CD14-positive monocyte (primary cell): ENCODE measurements around the gene GDI2. TPM values are rescaled to one million over a fixed set of nuclear protein-coding genes. Genes with fewer than 3 reads are reported as not detected.

Experiments
- DNase-seq, 3 donors: peaks; one replicate each; pipeline ENCODE4 v3.0.0-alpha.2; 2011 to 2022
- H2AFZ ChIP-seq: 2 replicates; pipeline ENCODE4 v1.6.0; 2012; ENCODE audit warnings: mild to moderate bottlenecking, low read depth, low read length, inconsistent platforms; ENCODE audit not compliant: insufficient read depth, poor library complexity, severe bottlenecking
- H3K27ac ChIP-seq, 2 donors: 1 replicate in 1 of 2; 2 replicates in 1 of 2; pipeline ENCODE4 v1.5.1; 2012 to 2013; ENCODE audit warnings: low read length in 2 of 2, control low read depth in 1 of 2, inconsistent platforms in 1 of 2, low read depth in 1 of 2, mild to moderate bottlenecking in 1 of 2
- H3K27me3 ChIP-seq, 2 donors: one replicate each; pipeline versions ENCODE4 v1.6.0 to v1.6.1; 2011 to 2013; ENCODE audit warnings: low read length in 2 of 2; ENCODE audit not compliant: control insufficient read depth in 2 of 2, insufficient read depth in 2 of 2
- H3K36me3 ChIP-seq, 2 donors: replicated peaks in 1 of 2; 1 replicate in 1 of 2; 2 replicates in 1 of 2; pipeline versions ENCODE4 v1.5.1 to v1.6.1; 2012 to 2013; ENCODE audit warnings: low read length in 2 of 2, control low read depth in 1 of 2, inconsistent platforms in 1 of 2, mild to moderate bottlenecking in 1 of 2; ENCODE audit not compliant: insufficient read depth in 2 of 2, control insufficient read depth in 1 of 2
- H3K4me1 ChIP-seq, 2 donors: 1 replicate in 1 of 2; 2 replicates in 1 of 2; pipeline versions ENCODE4 v1.5.1 to v1.6.1; 2012 to 2013; ENCODE audit warnings: low read length in 2 of 2, control low read depth in 1 of 2, inconsistent platforms in 1 of 2, mild to moderate bottlenecking in 1 of 2, moderate library complexity in 1 of 2; ENCODE audit not compliant: insufficient read depth in 2 of 2, control insufficient read depth in 1 of 2
- H3K4me2 ChIP-seq: replicated peaks from 2 replicates; pipeline ENCODE3; 2012; ENCODE audit warnings: low read length, moderate library complexity, mild to moderate bottlenecking; ENCODE audit not compliant: poor library complexity, severe bottlenecking; ENCODE audit errors: extremely low read depth
- H3K4me3 ChIP-seq, 3 experiments: fragments of 200-600 bp in 1 of 3; sonication (generic) in 1 of 3; replicated peaks in 1 of 3; 1 replicate in 2 of 3; 2 replicates in 1 of 3; pipeline ENCODE4 v1.5.1; 2011 to 2013; ENCODE audit warnings: low read length in 3 of 3, mild to moderate bottlenecking in 3 of 3, control low read depth in 2 of 3, low read depth in 2 of 3, inconsistent platforms in 1 of 3, moderate library complexity in 1 of 3
- H3K79me2 ChIP-seq: 2 replicates; pipeline ENCODE4 v1.6.0; 2012; ENCODE audit warnings: mild to moderate bottlenecking, control low read depth, inconsistent platforms, low read length, moderate library complexity; ENCODE audit not compliant: insufficient read depth
- H3K9ac ChIP-seq: 2 replicates; pipeline ENCODE4 v1.6.0; 2017; ENCODE audit warnings: low read length, mild to moderate bottlenecking; ENCODE audit not compliant: insufficient read depth, poor library complexity, severe bottlenecking
- H3K9me3 ChIP-seq, 2 donors: replicated peaks in 1 of 2; 1 replicate in 1 of 2; 2 replicates in 1 of 2; pipeline versions ENCODE4 v1.5.1 to v1.6.1; 2012 to 2013; ENCODE audit warnings: low read length in 2 of 2, control low read depth in 1 of 2; ENCODE audit not compliant: control insufficient read depth in 1 of 2, insufficient read depth in 1 of 2
- H4K20me1 ChIP-seq: 2 replicates; pipeline ENCODE4 v1.6.0; 2012; ENCODE audit warnings: mild to moderate bottlenecking, low read length, control low read depth, moderate library complexity; ENCODE audit not compliant: insufficient read depth
- H3K27ac Mint-ChIP-seq, 7 donors: one replicate each; pipeline ENCODE4 v1.8.0; 2020; ENCODE audit warnings: mild to moderate bottlenecking in 7 of 7, mixed read lengths in 7 of 7, moderate library complexity in 6 of 7, inconsistent platforms in 2 of 7
- H3K27me3 Mint-ChIP-seq, 3 donors: one replicate each; pipeline ENCODE4 v1.8.0; 2021 to 2022; ENCODE audit warnings: low read depth in 3 of 3, mild to moderate bottlenecking in 3 of 3, mixed read lengths in 3 of 3, moderate library complexity in 3 of 3, inconsistent platforms in 1 of 3
- H3K36me3 Mint-ChIP-seq, 2 donors: one replicate each; pipeline ENCODE4 v1.8.0; 2020; ENCODE audit warnings: mixed read lengths in 2 of 2, inconsistent platforms in 1 of 2, mild to moderate bottlenecking in 1 of 2
- H3K4me1 Mint-ChIP-seq: one replicate; pipeline ENCODE4 v1.8.0; 2020; ENCODE audit warnings: mild to moderate bottlenecking, mixed read lengths
- H3K4me3 Mint-ChIP-seq, 2 donors: one replicate each; pipeline ENCODE4 v1.8.0; 2020; ENCODE audit warnings: mild to moderate bottlenecking in 2 of 2, mixed read lengths in 2 of 2, moderate library complexity in 1 of 2
- H3K9me3 Mint-ChIP-seq, 7 donors: one replicate each; pipeline ENCODE4 v1.8.0; 2020 to 2022; ENCODE audit warnings: mixed read lengths in 7 of 7, mild to moderate bottlenecking in 6 of 7, moderate library complexity in 6 of 7, inconsistent platforms in 2 of 7
- WGBS: methylation state at CpG from one replicate; pipeline ENCODE4 v1.1.5; 2013; ENCODE audit warnings: missing lambda C conversion rate; ENCODE audit not compliant: insufficient coverage; 5-methylcytosine and 5-hydroxymethylcytosine counted together
- intact Hi-C, 2 donors: fragments of 100-400 bp; cut with micrococcal nuclease; formaldehyde crosslinking; loops; one replicate each; pipeline versions ENCODE4 v1.15.0 to v1.15.1; 2023
- polyA plus RNA-seq, 3 donors: library from polyadenylated mRNA; depleted of rRNA in 1 of 3; unstranded in 2 of 3; stranded (reverse) in 1 of 3; fragments of 300-500 nt in 2 of 3; fragments of >200 nt in 1 of 3; fragmentation: Illumina TruSeq in 2 of 3; gene quantifications; 1 replicate in 2 of 3; 2 replicates in 1 of 3; pipeline ENCODE4 v1.2.3, GENCODE V29; 2012 to 2021
- TF ChIP-seq, protein P1 (sequence below): fragments of 200-600 bp; IDR thresholded peaks from one replicate; pipeline ENCODE4 v1.8.0; 2022; ENCODE audit warnings: antibody characterized with exemption, mild to moderate bottlenecking

Gene GDI2
- polyA plus RNA-seq, 3 donors, result 100 to 320 (median 316) TPM

DNA sequence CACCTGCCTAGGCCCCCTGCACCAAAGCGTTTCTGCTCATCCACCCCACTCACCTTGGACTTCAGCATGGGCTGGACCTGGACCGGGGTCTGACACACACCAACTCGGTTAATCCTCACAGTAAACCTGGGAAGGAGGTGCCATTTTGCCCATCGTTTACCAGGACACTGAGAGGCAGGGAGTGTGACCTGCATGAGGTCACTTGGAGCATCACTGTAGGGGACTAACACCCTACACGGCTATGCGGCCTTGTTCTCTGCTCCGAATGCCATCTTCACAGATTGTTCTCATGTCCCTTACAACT is 43.4 kb upstream of the GDI2 start:
- no peak overlapping the region for H3K27ac ChIP-seq
- intact Hi-C loops, result no loop called here
- H3K4me1 ChIP-seq, result peaks cover 21 to 29% of the 10 kb centered on the region in 2 donors
- no peak overlapping the region for H3K9ac ChIP-seq
- H4K20me1 ChIP-seq, result no peaks in the 10 kb centered on the region
- Mint-ChIP-seq H3K4me3 (no peak overlapping the region), H3K27me3 (peaks cover 0 to 6% (median 6%) of the 10 kb centered on the region in 3 donors), H3K36me3 (no peaks in the 10 kb centered on the region), H3K4me1 (peaks cover 25% of the 10 kb centered on the region), H3K27ac (no peak overlapping the region), H3K9me3 (peaks cover 5 to 9% (median 7%) of the 10 kb centered on the region in 7 donors)
- peaks cover 0 to 3% of the 10 kb centered on the region in 2 donors for H3K9me3 ChIP-seq
- no peak for DNase-seq
- H3K27me3 ChIP-seq, result no peaks in the 10 kb centered on the region
- H2AFZ ChIP-seq, result no peak overlapping the region
- 100% methylated on average over 5 of the region's 7 CpGs for WGBS
- TF ChIP-seq, protein P1, sequence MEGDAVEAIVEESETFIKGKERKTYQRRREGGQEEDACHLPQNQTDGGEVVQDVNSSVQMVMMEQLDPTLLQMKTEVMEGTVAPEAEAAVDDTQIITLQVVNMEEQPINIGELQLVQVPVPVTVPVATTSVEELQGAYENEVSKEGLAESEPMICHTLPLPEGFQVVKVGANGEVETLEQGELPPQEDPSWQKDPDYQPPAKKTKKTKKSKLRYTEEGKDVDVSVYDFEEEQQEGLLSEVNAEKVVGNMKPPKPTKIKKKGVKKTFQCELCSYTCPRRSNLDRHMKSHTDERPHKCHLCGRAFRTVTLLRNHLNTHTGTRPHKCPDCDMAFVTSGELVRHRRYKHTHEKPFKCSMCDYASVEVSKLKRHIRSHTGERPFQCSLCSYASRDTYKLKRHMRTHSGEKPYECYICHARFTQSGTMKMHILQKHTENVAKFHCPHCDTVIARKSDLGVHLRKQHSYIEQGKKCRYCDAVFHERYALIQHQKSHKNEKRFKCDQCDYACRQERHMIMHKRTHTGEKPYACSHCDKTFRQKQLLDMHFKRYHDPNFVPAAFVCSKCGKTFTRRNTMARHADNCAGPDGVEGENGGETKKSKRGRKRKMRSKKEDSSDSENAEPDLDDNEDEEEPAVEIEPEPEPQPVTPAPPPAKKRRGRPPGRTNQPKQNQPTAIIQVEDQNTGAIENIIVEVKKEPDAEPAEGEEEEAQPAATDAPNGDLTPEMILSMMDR, result no peak
- H3K4me3 ChIP-seq, result no peak overlapping the region
- no peaks in the 10 kb centered on the region for H3K79me2 ChIP-seq
- no peaks in the 10 kb centered on the region for H3K36me3 ChIP-seq
- no peak overlapping the region for H3K4me2 ChIP-seq

DNA sequence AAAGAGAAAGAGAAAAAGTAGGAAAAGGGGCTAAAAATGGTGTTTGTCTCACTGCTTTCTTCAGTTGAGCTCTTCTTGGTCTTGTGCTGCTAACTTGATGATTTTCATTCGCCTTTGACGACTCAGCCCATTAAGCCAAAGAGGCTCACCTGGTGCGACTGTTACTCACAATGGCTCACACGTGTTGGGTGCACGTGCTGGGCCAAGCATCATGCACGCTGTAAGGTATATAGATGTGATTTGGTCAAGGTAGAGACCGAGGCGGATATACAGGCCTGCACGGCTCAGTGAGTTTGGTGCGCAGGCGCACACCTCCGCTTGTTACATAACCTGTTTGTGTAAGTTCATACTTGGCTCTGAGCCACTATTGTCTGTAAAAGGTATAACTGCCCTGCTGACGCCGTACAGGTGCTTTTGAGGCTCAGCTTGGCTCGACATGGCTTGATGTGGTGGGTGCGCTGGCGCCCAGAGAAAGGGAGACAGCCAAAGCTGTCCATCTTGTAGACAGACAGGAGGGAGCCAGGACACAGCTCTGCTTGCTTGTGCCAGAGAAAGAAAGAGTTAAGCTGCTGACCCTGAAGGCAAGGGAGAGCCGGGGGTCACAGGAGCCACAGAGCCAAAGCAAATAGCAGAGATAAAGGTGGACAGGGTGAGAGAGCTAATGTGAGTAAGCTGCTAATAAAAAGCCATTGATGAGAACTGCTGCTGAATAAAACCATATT is 42.9 kb upstream of the GDI2 start:
- peaks cover 0 to 6% (median 6%) of the 10 kb centered on the region in 3 donors for H3K27me3 Mint-ChIP-seq
- H3K36me3 Mint-ChIP-seq, result no peaks in the 10 kb centered on the region
- H3K9me3 ChIP-seq, result peaks cover 0 to 3% of the 10 kb centered on the region in 2 donors
- intact Hi-C loops, result no loop called here
- no peak overlapping the region for H3K4me3 Mint-ChIP-seq
- no peak overlapping the region for H3K9ac ChIP-seq
- H3K4me1 ChIP-seq, result peaks cover 22 to 31% of the 10 kb centered on the region in 2 donors
- TF ChIP-seq, protein P1, result no peak
- H3K27ac Mint-ChIP-seq, result peak overlapping the region in 2 of 7 donors; percentile 11 to 13
- no peak overlapping the region for H2AFZ ChIP-seq
- WGBS, result 79% methylated on average over 16 of the region's 18 CpGs
- H3K27ac ChIP-seq, result no peak overlapping the region
- H3K4me2 ChIP-seq, result no peak overlapping the region
- H3K9me3 Mint-ChIP-seq, result peaks cover 5 to 9% (median 7%) of the 10 kb centered on the region in 7 donors
- H4K20me1 ChIP-seq, result no peaks in the 10 kb centered on the region
- no peak overlapping the region for H3K4me3 ChIP-seq
- H3K27me3 ChIP-seq, result no peaks in the 10 kb centered on the region
- DNase-seq, result no peak
- no peaks in the 10 kb centered on the region for H3K36me3 ChIP-seq
- H3K4me1 Mint-ChIP-seq, result peaks cover 25% of the 10 kb centered on the region
- H3K79me2 ChIP-seq, result no peaks in the 10 kb centered on the region
